Naive B cell (primary cell): Measurements from ENCODE around the gene ART4. TPM values are rescaled to one million over a fixed set of nuclear protein-coding genes. Genes with fewer than 3 reads are reported as not detected.

Source experiments
- ATAC-seq, 2 donors: fragments of 150-1000 bp; cut with Tn5 transposase; 2 replicates each; pipeline ENCODE4 v1.10.0; 2021; ENCODE audit warnings: low read depth in 2 of 2, mild to moderate bottlenecking in 2 of 2, moderate library complexity in 2 of 2
- DNase-seq: peaks from one replicate; pipeline ENCODE4 v3.0.0; 2022
- H3K27ac Mint-ChIP-seq, 6 donors: one replicate each; pipeline ENCODE4 v1.8.0; 2020 to 2022; ENCODE audit warnings: mild to moderate bottlenecking in 6 of 6, mixed read lengths in 6 of 6, moderate library complexity in 5 of 6, inconsistent platforms in 2 of 6
- H3K27me3 Mint-ChIP-seq, 3 donors: one replicate each; pipeline ENCODE4 v1.8.0; 2021 to 2022; ENCODE audit warnings: mixed read lengths in 3 of 3, mild to moderate bottlenecking in 1 of 3
- H3K36me3 Mint-ChIP-seq, 2 donors: one replicate each; pipeline ENCODE4 v1.8.0; 2020 to 2022; ENCODE audit warnings: mixed read lengths in 2 of 2, inconsistent platforms in 1 of 2, mild to moderate bottlenecking in 1 of 2
- H3K4me1 Mint-ChIP-seq, 3 donors: one replicate each; pipeline ENCODE4 v1.8.0; 2020 to 2022; ENCODE audit warnings: mixed read lengths in 3 of 3, inconsistent platforms in 1 of 3, mild to moderate bottlenecking in 1 of 3, moderate library complexity in 1 of 3
- H3K4me3 Mint-ChIP-seq, 8 donors: one replicate each; pipeline ENCODE4 v1.8.0; 2020 to 2022; ENCODE audit warnings: mild to moderate bottlenecking in 8 of 8, mixed read lengths in 8 of 8, moderate library complexity in 8 of 8, inconsistent platforms in 2 of 8
- H3K9me3 Mint-ChIP-seq, 7 donors: one replicate each; pipeline ENCODE4 v1.8.0; 2020 to 2022; ENCODE audit warnings: mixed read lengths in 7 of 7, mild to moderate bottlenecking in 5 of 7, inconsistent platforms in 2 of 7, moderate library complexity in 1 of 7
- polyA plus RNA-seq, 6 donors: library from polyadenylated mRNA; unstranded; fragments of 300-500 nt; fragmentation: Illumina TruSeq; gene quantifications; one replicate each; pipeline ENCODE4 v1.2.3, GENCODE V29; 2021; ENCODE audit warnings: low read depth in 6 of 6

Gene ART4
- polyA plus RNA-seq, 6 donors from 2014 or later: not detected

GRCh38 chr12:14826491-14826890, 16.8 kb downstream of the ART4 start:
- Mint-ChIP-seq H3K27ac (no peak overlapping the region), H3K9me3 (no peaks in the 10 kb centered on the region), H3K4me1 (no peaks in the 10 kb centered on the region), H3K4me3 (no peak overlapping the region), H3K27me3 (peaks cover under 1 to 4% (median 4%) of the 10 kb centered on the region in 3 donors), H3K36me3 (peaks cover 1% of the 10 kb centered on the region in 2 donors)
- ATAC-seq (no peak), DNase-seq (no peak)

- no peak overlapping the region for H3K4me3 Mint-ChIP-seq
- no peaks in the 10 kb centered on the region for H3K4me1 Mint-ChIP-seq
- DNase-seq (no peak), ATAC-seq (no peak)
- H3K36me3 Mint-ChIP-seq: peaks cover 0 to 4% of the 10 kb centered on the region in 2 donors
- H3K9me3 Mint-ChIP-seq: no peaks in the 10 kb centered on the region
- H3K27me3 Mint-ChIP-seq: no peaks in the 10 kb centered on the region
- no peak overlapping the region for H3K27ac Mint-ChIP-seq
These were observed 18.1 kb downstream of the ART4 start for GRCh38 chr12:14825256-14825655.

GRCh38 chr12:14824012-14824634, 19.2 kb downstream of the ART4 start:
- Mint-ChIP-seq H3K27me3 (no peaks in the 10 kb centered on the region), H3K9me3 (no peaks in the 10 kb centered on the region), H3K27ac (no peak overlapping the region), H3K4me1 (no peaks in the 10 kb centered on the region), H3K4me3 (no peak overlapping the region), H3K36me3 (peaks cover 0 to 4% of the 10 kb centered on the region in 2 donors)
- ATAC-seq (no peak), DNase-seq (no peak)

- H3K27ac Mint-ChIP-seq: peak within 1 kb of the TSS in 3 of 6 donors; percentile 8 to 60 (median 10)
- peaks cover 8 to 9% of the 10 kb centered on the region in 2 donors for H3K36me3 Mint-ChIP-seq
- peaks cover 0 to 6% (median 0%) of the 10 kb centered on the region in 3 donors for H3K27me3 Mint-ChIP-seq
- ATAC-seq: no peak
- DNase-seq: no peak
- H3K9me3 Mint-ChIP-seq: peaks cover 2 to 9% (median 3%) of the 10 kb centered on the region in 7 donors
- H3K4me3 Mint-ChIP-seq: no peak within 1 kb of the TSS
- H3K4me1 Mint-ChIP-seq: peaks cover 4 to 14% (median 8%) of the 10 kb centered on the region in 3 donors
These were observed 29.3 kb downstream of the ART4 start, which contains the start of gene SMCO3 for GRCh38 chr12:14814014-14814413. TSS of gene SMCO3 (minus strand) at chr12:14814182. CDS start at chr12:14806680, 7,502 bp downstream.

- Mint-ChIP-seq H3K27ac (peak overlapping the region in 4 of 6 donors; percentile 47 to 76 (median 51)), H3K4me3 (peak overlapping the region in 3 of 8 donors; percentile 21 to 80 (median 41)), H3K4me1 (peaks cover 4 to 14% (median 8%) of the 10 kb centered on the region in 3 donors), H3K27me3 (no peaks in the 10 kb centered on the region), H3K36me3 (no peaks in the 10 kb centered on the region), H3K9me3 (no peaks in the 10 kb centered on the region)
- ATAC-seq: no peak
- DNase-seq: no peak
These were observed 31.8 kb downstream of the ART4 start for GRCh38 chr12:14811486-14811885.

GRCh38 chr12:14810953-14811483, 32.3 kb downstream of the ART4 start:
- ATAC-seq (peak; percentile 77 to 79), DNase-seq (no peak)
- no peaks in the 10 kb centered on the region for H3K27me3 Mint-ChIP-seq
- H3K36me3 Mint-ChIP-seq: no peaks in the 10 kb centered on the region
- H3K4me1 Mint-ChIP-seq: peaks cover 4 to 14% (median 8%) of the 10 kb centered on the region in 3 donors
- peak overlapping the region in 6 of 8 donors; percentile 21 to 80 (median 48) for H3K4me3 Mint-ChIP-seq
- H3K9me3 Mint-ChIP-seq: no peaks in the 10 kb centered on the region
- H3K27ac Mint-ChIP-seq: peak overlapping the region in 5 of 6 donors; percentile 47 to 76 (median 51)

- Mint-ChIP-seq H3K9me3 (no peaks in the 10 kb centered on the region), H3K4me1 (peaks cover 4 to 14% (median 8%) of the 10 kb centered on the region in 3 donors), H3K36me3 (no peaks in the 10 kb centered on the region), H3K27ac (peak overlapping the region in 3 of 6 donors; percentile 17 to 80 (median 61)), H3K27me3 (no peaks in the 10 kb centered on the region), H3K4me3 (peak overlapping the region in 2 of 8 donors; percentile 34 to 55)
- DNase-seq (no peak), ATAC-seq (no peak)
These were observed 33.0 kb downstream of the ART4 start for GRCh38 chr12:14810167-14810952.

GRCh38 chr12:14803830-14804160, 39.5 kb downstream of the ART4 start:
- ATAC-seq: peak in 1 of 2 donors; percentile 0
- Mint-ChIP-seq H3K4me1 (peaks cover 0 to 16% (median 7%) of the 10 kb centered on the region in 3 donors), H3K9me3 (no peaks in the 10 kb centered on the region), H3K27me3 (no peaks in the 10 kb centered on the region), H3K4me3 (no peak overlapping the region), H3K36me3 (peaks cover 12% of the 10 kb centered on the region in 2 donors), H3K27ac (no peak overlapping the region)
- DNase-seq: no peak

- H3K36me3 Mint-ChIP-seq: peaks cover 13 to 14% of the 10 kb centered on the region in 2 donors
- peak; percentile 91 for DNase-seq
- no peaks in the 10 kb centered on the region for H3K27me3 Mint-ChIP-seq
- H3K4me1 Mint-ChIP-seq: peaks cover 0 to 16% (median 7%) of the 10 kb centered on the region in 3 donors
- no peak within 1 kb of the TSS for H3K4me3 Mint-ChIP-seq
- ATAC-seq: peak; percentile 81
- H3K9me3 Mint-ChIP-seq: no peaks in the 10 kb centered on the region
- no peak within 1 kb of the TSS for H3K27ac Mint-ChIP-seq
These were observed 40.1 kb downstream of the ART4 start, which contains the start of the genes C12orf60 and WBP11 for GRCh38 chr12:14803011-14803829. TSS of gene C12orf60 (plus strand) at chr12:14803670. CDS start at chr12:14822936, 19,266 bp downstream. TSS of gene WBP11 (minus strand) at chr12:14803478. CDS start at chr12:14801383, 2,095 bp downstream.

- peaks cover 18 to 19% of the 10 kb centered on the region in 2 donors for H3K36me3 Mint-ChIP-seq
- no peak overlapping the region for H3K4me3 Mint-ChIP-seq
- no peak overlapping the region for H3K27ac Mint-ChIP-seq
- ATAC-seq: no peak
- peaks cover 0 to 16% (median 7%) of the 10 kb centered on the region in 3 donors for H3K4me1 Mint-ChIP-seq
- no peak for DNase-seq
- no peaks in the 10 kb centered on the region for H3K9me3 Mint-ChIP-seq
- H3K27me3 Mint-ChIP-seq: no peaks in the 10 kb centered on the region
These were observed 40.7 kb downstream of the ART4 start for GRCh38 chr12:14802721-14803010.

- Mint-ChIP-seq H3K27ac (no peak overlapping the region), H3K27me3 (no peaks in the 10 kb centered on the region), H3K36me3 (peaks cover 23% of the 10 kb centered on the region in 2 donors), H3K4me1 (peaks cover 0 to 16% (median 7%) of the 10 kb centered on the region in 3 donors), H3K9me3 (no peaks in the 10 kb centered on the region), H3K4me3 (peak overlapping the region in 1 of 8 donors; percentile 7)
- ATAC-seq (no peak), DNase-seq (no peak)
These were observed 41.1 kb downstream of the ART4 start for GRCh38 chr12:14802247-14802646.

- no peak for ATAC-seq
- peaks cover 0 to 4% (median 0%) of the 10 kb centered on the region in 3 donors for H3K4me1 Mint-ChIP-seq
These were observed 48.3 kb downstream of the ART4 start for GRCh38 chr12:14795028-14795448.

GRCh38 chr12:14785568-14785967, 57.8 kb downstream of the ART4 start:
- Mint-ChIP-seq H3K4me3 (no peak overlapping the region), H3K27ac (peak overlapping the region in 1 of 6 donors; percentile 41), H3K4me1 (peaks cover 0 to 6% (median 0%) of the 10 kb centered on the region in 3 donors), H3K36me3 (peaks cover 9 to 30% of the 10 kb centered on the region in 2 donors), H3K27me3 (no peaks in the 10 kb centered on the region), H3K9me3 (no peaks in the 10 kb centered on the region)
- ATAC-seq (no peak), DNase-seq (no peak)

More at GRCh38 chr12:14795028-14795448, 48.3 kb downstream of the ART4 start:
- no peak for DNase-seq
- Mint-ChIP-seq H3K36me3 (peaks cover 47 to 53% of the 10 kb centered on the region in 2 donors), H3K27me3 (no peaks in the 10 kb centered on the region), H3K27ac (peak overlapping the region in 4 of 6 donors; percentile 5 to 75 (median 43)), H3K4me3 (no peak overlapping the region), H3K9me3 (no peaks in the 10 kb centered on the region)
